ENCODE data around the gene HPSE2.

DNA sequence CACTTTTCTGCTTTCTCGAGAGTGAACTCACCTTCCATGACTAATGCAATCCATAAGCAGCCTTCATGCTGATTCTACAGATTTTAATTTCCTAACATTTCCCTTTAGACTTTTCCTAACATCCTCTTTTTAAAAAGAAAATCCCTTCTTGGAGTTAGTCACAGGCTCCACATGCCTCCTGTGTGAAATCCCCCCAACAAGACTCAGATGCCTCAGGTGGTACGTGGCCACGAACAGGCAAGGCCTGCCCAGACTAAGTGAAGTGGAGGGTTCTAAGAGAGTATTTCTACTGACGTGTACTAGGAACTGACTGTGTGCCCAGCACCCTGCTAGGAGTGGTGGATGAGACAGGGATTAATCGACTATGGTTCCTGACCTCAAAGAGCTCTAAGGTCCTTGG is 663.1 kb downstream of the HPSE2 start:
- TF ChIP-seq EZH2phosphoT487 (IDR thresholded peaks at IDR 0.05; ENCODE audit: low read depth): no peak
- TF ChIP-seq, protein P1, sequence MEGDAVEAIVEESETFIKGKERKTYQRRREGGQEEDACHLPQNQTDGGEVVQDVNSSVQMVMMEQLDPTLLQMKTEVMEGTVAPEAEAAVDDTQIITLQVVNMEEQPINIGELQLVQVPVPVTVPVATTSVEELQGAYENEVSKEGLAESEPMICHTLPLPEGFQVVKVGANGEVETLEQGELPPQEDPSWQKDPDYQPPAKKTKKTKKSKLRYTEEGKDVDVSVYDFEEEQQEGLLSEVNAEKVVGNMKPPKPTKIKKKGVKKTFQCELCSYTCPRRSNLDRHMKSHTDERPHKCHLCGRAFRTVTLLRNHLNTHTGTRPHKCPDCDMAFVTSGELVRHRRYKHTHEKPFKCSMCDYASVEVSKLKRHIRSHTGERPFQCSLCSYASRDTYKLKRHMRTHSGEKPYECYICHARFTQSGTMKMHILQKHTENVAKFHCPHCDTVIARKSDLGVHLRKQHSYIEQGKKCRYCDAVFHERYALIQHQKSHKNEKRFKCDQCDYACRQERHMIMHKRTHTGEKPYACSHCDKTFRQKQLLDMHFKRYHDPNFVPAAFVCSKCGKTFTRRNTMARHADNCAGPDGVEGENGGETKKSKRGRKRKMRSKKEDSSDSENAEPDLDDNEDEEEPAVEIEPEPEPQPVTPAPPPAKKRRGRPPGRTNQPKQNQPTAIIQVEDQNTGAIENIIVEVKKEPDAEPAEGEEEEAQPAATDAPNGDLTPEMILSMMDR (IDR thresholded peaks at IDR 0.05; ENCODE audit: low read depth, low read length): no peak
